ENCODE measurements around the gene TCL1A. TPM values are rescaled to one million over a fixed set of nuclear protein-coding genes. Genes with fewer than 3 reads are reported as not detected.
A peak's percentile ranks its signal among the peaks of the same experiment; 100 is the strongest.

Gene TCL1A
- total and polyA plus RNA-seq, 10 of the 15 experiments (the other 5 are each of a cell fraction or from before 2014, with no cell fraction given) = 5.9 to 283 (median 113) TPM

DNA sequence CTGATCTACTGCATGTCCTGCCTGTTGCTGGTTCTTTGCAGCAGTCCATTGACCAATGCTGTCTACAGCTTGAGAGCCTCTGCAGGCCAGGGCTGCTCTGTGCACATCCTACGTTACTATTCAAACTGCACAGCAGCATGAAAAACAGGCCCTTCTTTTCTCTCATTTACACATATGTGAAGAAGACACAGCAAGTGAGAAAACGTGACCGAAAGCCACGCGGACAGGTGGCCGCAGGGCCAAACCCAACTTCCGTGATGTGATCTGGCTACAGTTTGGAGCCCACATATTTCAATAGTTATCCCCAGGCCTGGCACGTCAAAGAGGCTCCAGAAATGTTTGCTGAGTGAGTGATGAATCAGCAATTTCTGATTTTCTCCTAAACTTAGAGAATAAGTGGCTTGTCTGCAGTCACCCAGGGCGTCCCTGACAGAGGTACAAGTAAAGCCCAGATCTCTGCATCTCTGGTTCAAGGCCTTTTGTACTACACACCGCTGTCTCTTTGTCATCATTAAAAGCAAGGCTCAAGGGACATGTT, 45.6 kb downstream of the TCL1A start:
- Histone ChIP-seq H3K9me3 (replicated peaks; ENCODE audit: control insufficient read depth, insufficient read depth, low read length) (no peaks in the 10 kb centered on the region), H3K27ac (ENCODE audit: control insufficient read depth, insufficient read depth) (peak overlapping the region; percentile 9), H3K27me3 (replicated peaks in 1 of 2; ENCODE audit: control insufficient read depth in 2 of 2, insufficient read depth in 2 of 2, low read length in 1 of 2) (no peaks in the 10 kb centered on the region), H3K9ac (ENCODE audit: control insufficient read depth, insufficient read depth, low read length) (no peak overlapping the region), H3K79me2 (ENCODE audit: control insufficient read depth, insufficient read depth, low read length) (peaks cover 2% of the 10 kb centered on the region; the same call in 1 of the 2 replicates), H3K4me2 (ENCODE audit: control insufficient read depth, insufficient read depth) (no peak overlapping the region), H3K4me1 (ENCODE audit: control insufficient read depth, insufficient read depth, low read length) (peaks cover 56% of the 10 kb centered on the region), H4K20me1 (ENCODE audit: control insufficient read depth, insufficient read depth) (no peaks in the 10 kb centered on the region), H3K36me3 (ENCODE audit: control insufficient read depth in 2 of 2, insufficient read depth in 2 of 2, low read length in 1 of 2) (no peaks in the 10 kb centered on the region), H2AFZ (ENCODE audit: control insufficient read depth, low read depth, low read length) (no peak overlapping the region), H3K4me3 (no peak overlapping the region)
- no TSS peak for BruUV-seq (replicated peaks)
- DNase-seq (ENCODE audit: low read depth, low spot score) (peak; percentile 51), ATAC-seq (no peak), FAIRE-seq (peak; percentile 23)
- TF ChIP-seq BHLHE40 (IDR thresholded peaks at IDR 0.05; ENCODE audit: borderline replicate concordance in 1 of 2, low read depth in 2 of 2, low read length in 1 of 2) (peak; percentile 45 to 90), NFXL1 (IDR thresholded peaks at IDR 0.05; ENCODE audit: borderline replicate concordance) (no peak), TCF12 (IDR thresholded peaks at IDR 0.05; ENCODE audit: low read depth, low read length) (0 out of 2 replicates have a peak, but pooled peaks have one; percentile 32), TCF3 (IDR thresholded peaks at IDR 0.05; ENCODE audit: borderline replicate concordance, insufficient read depth, low read depth, low read length) (0 out of 2 replicates have a peak, but pooled peaks have one; percentile 67), RUNX3 (IDR thresholded peaks at IDR 0.05; ENCODE audit: low read length) (peak; percentile 67), BACH1 (IDR thresholded peaks at IDR 0.05; ENCODE audit: borderline replicate concordance) (0 out of 2 replicates have a peak, but pooled peaks have one; percentile 43), POU2F2 (IDR thresholded peaks at IDR 0.05; ENCODE audit: borderline replicate concordance, low read depth, low read length) (no peak), ZSCAN29 (IDR thresholded peaks at IDR 0.05) (no peak)
- ChIA-PET RAD21 (ENCODE audit: unreplicated experiment) (interaction anchor here (2.2 to 2.6 kb wide), 2 partner anchors 12 kb away, joined by 11 to 16 read pairs; no protein-coding TSS in a partner anchor), POLR2A (no interaction called here), SMC1A (ENCODE audit: uncharacterized antibody, unreplicated experiment) (interaction anchor here (1.1 to 7.1 kb wide), 3 partner anchors 13 to 36 kb away, joined by 3 to 78 read pairs (median 6); no protein-coding TSS in a partner anchor), CTCF (interaction anchor here (0.6 to 7.4 kb wide), 3 partner anchors 14 to 224 kb away, joined by 3 to 98 read pairs (median 3); no protein-coding TSS in a partner anchor)
- intact Hi-C loops (cut with micrococcal nuclease; ENCODE audit: unreplicated experiment) = no loop called here
- WGBS (ENCODE audit: insufficient coverage, insufficient replicate concordance, low lambda C conversion rate, missing lambda C conversion rate) = 11% methylated on average over 10 of the region's 10 CpGs
- in situ Hi-C loops (cut with MboI) = loop anchor here (25.0 kb wide), 1 partner anchor 1706 kb away; no protein-coding TSS in a partner anchor

Data from GM12878 (cell line).